ENCODE data around the gene AOX1. TPM values are rescaled to one million over a fixed set of nuclear protein-coding genes. Genes with fewer than 3 reads are reported as not detected.

The AOX1 gene
- total and polyA plus RNA-seq, 10 of the 15 experiments (the other 5 are each of a cell fraction or from before 2014, with no cell fraction given), result 0.03 to 0.56 (median 0.19) TPM; not detected in 6

DNA sequence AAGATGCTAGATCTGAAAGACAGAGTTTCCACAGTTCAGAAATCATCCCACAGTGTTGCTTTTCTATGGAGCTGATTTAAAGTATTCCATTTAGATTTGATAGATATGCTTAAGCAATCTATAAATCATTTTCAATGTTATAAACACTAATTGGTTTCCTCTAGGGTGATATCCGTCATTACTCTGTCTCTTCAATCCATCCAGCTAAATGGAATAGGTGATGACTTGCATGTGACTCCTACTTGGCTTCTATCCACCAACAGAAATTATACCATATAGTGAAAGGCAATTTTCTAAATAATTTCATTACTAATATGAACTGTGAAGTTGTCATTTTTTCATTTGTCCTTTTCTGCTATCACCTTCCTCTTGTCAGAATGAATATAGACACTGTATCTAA, 84.9 kb downstream of the AOX1 start:
- H3K36me3 ChIP-seq (ENCODE audit: control insufficient read depth in 2 of 2, insufficient read depth in 2 of 2, low read length in 1 of 2), result no peaks in the 10 kb centered on the region
- intact Hi-C loops (cut with micrococcal nuclease; ENCODE audit: unreplicated experiment) (no loop called here), in situ Hi-C loops (cut with MboI) (no loop called here)
- ChIA-PET RAD21 (ENCODE audit: unreplicated experiment) (no interaction called here), SMC1A (ENCODE audit: uncharacterized antibody, unreplicated experiment) (no interaction called here), POLR2A (no interaction called here), CTCF (interaction anchor here (1.3 kb wide), 1 partner anchor 19 kb away, joined by 4 read pairs; no protein-coding TSS in a partner anchor)
- no peak overlapping the region for H3K27ac ChIP-seq (ENCODE audit: control insufficient read depth, insufficient read depth)
- no TSS peak for BruUV-seq (replicated peaks)
- 26% methylated on average over 1 of the region's 1 CpG for WGBS (ENCODE audit: insufficient coverage, insufficient replicate concordance, low lambda C conversion rate, missing lambda C conversion rate)
- no peaks in the 10 kb centered on the region; the same call in 1 of the 2 replicates for H4K20me1 ChIP-seq (ENCODE audit: control insufficient read depth, insufficient read depth)
- H3K4me1 ChIP-seq (ENCODE audit: control insufficient read depth, insufficient read depth, low read length), result no peaks in the 10 kb centered on the region
- no peaks in the 10 kb centered on the region for H3K9me3 ChIP-seq (replicated peaks; ENCODE audit: control insufficient read depth, insufficient read depth, low read length)
- H3K9ac ChIP-seq (ENCODE audit: control insufficient read depth, insufficient read depth, low read length), result no peak overlapping the region
- FAIRE-seq, result no peak
- H2AFZ ChIP-seq (ENCODE audit: control insufficient read depth, low read depth, low read length), result no peak overlapping the region
- H3K79me2 ChIP-seq (ENCODE audit: control insufficient read depth, insufficient read depth, low read length), result no peaks in the 10 kb centered on the region
- no peak for ATAC-seq
- H3K27me3 ChIP-seq (replicated peaks in 1 of 2; ENCODE audit: control insufficient read depth in 2 of 2, insufficient read depth in 2 of 2, low read length in 1 of 2), result peaks cover 0 to 5% of the 10 kb centered on the region in 2 experiments; a peak in 2 of 4 replicates
- no peak for DNase-seq (ENCODE audit: low read depth, low spot score)
- no peak overlapping the region for H3K4me2 ChIP-seq (ENCODE audit: control insufficient read depth, insufficient read depth)
- TF ChIP-seq MLLT1 (IDR thresholded peaks at IDR 0.05), result no peak
- no peak for TF ChIP-seq EZH2 (IDR thresholded peaks at IDR 0.05; ENCODE audit: borderline replicate concordance, control insufficient read depth, low read depth, low read length)
- no peak for TF ChIP-seq ZNF622 (IDR thresholded peaks at IDR 0.05)
- no peak for TF ChIP-seq ZBTB11 (CRISPR knock-in tag; IDR thresholded peaks at IDR 0.05)
- no peak for TF ChIP-seq CBX5 (IDR thresholded peaks at IDR 0.05; ENCODE audit: low read depth)
- no peak for TF ChIP-seq RAD21 (IDR thresholded peaks at IDR 0.05; ENCODE audit: insufficient read depth, low read depth, low read length)
- TF ChIP-seq SMAD5 (IDR thresholded peaks at IDR 0.05; ENCODE audit: low read depth), result no peak
- H3K4me3 ChIP-seq, result no peak overlapping the region

All from GM12878 (cell line).